Ovary (tissue), 9 donors: ENCODE measurements around the gene BATF. TPM values are rescaled to one million over a fixed set of nuclear protein-coding genes. Genes with fewer than 3 reads are reported as not detected.

Experiments
- DNase-seq, 5 donors: peaks; one replicate each; pipeline ENCODE4 v3.0.0-alpha.2; 2019 to 2020
- H3K27ac ChIP-seq, 2 donors: fragments of 200-600 bp; one replicate each; pipeline versions ENCODE4 v1.5.1 to v1.8.0; 2019 to 2022
- H3K27me3 ChIP-seq: fragments of 200-600 bp; one replicate; pipeline ENCODE4 v1.8.0; 2022
- H3K36me3 ChIP-seq: fragments of 200-600 bp; sonication (generic); one replicate; pipeline ENCODE4 v1.5.1; 2019
- H3K4me1 ChIP-seq: one replicate; pipeline ENCODE4 v1.8.1; 2013; ENCODE audit warnings: mild to moderate bottlenecking, moderate library complexity; ENCODE audit not compliant: insufficient read depth
- H3K4me3 ChIP-seq: fragments of 200-600 bp; sonication (generic); one replicate; pipeline ENCODE4 v1.5.1; 2017
- H3K9me3 ChIP-seq, 2 donors: fragments of 200-600 bp in 1 of 2; sonication (generic) in 1 of 2; one replicate each; pipeline versions ENCODE4 v1.5.1 to v1.8.1; 2013 to 2019; ENCODE audit warnings: mild to moderate bottlenecking in 1 of 2, moderate library complexity in 1 of 2
- EP300 ChIP-seq: sonication (generic); formaldehyde crosslinking; IDR thresholded peaks from one replicate; pipeline ENCODE4 v1.6.1; 2017; ENCODE audit warnings: antibody characterized with exemption
- POLR2A ChIP-seq: fragments of 450-650 bp; IDR thresholded peaks from one replicate; pipeline ENCODE4 v1.6.1; 2017; ENCODE audit warnings: antibody characterized with exemption, mild to moderate bottlenecking, moderate library complexity
- WGBS, 3 donors: extraction: QIAGEN DNeasy Blood & Tissue Kit in 1 of 3; methylation state at CpG; one replicate each; pipeline versions ENCODE4 v1.1.5 to v1.1.7; 2013 to 2017; 5-methylcytosine and 5-hydroxymethylcytosine counted together
- intact Hi-C, 4 donors: fragments of 100-400 bp; cut with DNase I; formaldehyde crosslinking; loops; one replicate each; pipeline versions ENCODE4 v1.11.0 to v1.15.1; 2022 to 2023
- polyA plus RNA-seq, 2 donors: library from polyadenylated mRNA; stranded (reverse); fragments of 200-250 nt in 1 of 2; fragments of 350-450 nt in 1 of 2; fragmentation: Illumina TruSeq in 1 of 2; extraction: RNeasy Lipid Tissue Mini Kit (QIAGEN cat#74804) in 1 of 2; gene quantifications; one replicate each; pipeline ENCODE4 v1.2.3, GENCODE V29; 2013 to 2014
- total RNA-seq, 7 donors: library from RNA; depleted of rRNA in 2 of 7; stranded (reverse); fragments of >200 nt in 2 of 7; fragmentation: NEBNext Ultra II Directional in 3 of 7; extraction: Animal tissue kit (Norgen Biotek cat#: 25700) in 3 of 7; gene quantifications; one replicate each; pipeline versions ENCODE4 v1.1.0 to v1.2.4, GENCODE V29; 2016 to 2023
- TF ChIP-seq, protein P1 (sequence below), 3 donors: fragments of 450-650 bp in 2 of 3; fragments of 200-600 bp in 1 of 3; IDR thresholded peaks; one replicate each; pipeline versions ENCODE4 v1.5.1 to v1.8.0; 2016 to 2022; ENCODE audit warnings: antibody characterized with exemption in 3 of 3, mild to moderate bottlenecking in 1 of 3
- donor health status: DM: no; HTN: no; CAD: no; lungs with moderate emphysema.
- donor health status: DM: no; HTN: no; CAD: no.
- donor health status: Bipolar disorder and iron deficiency.
- donor health status: DM: yes; HTN: yes; CAD: no.
- donor health status: DM: no; HTN: no; CAD: no.
- donor health status: DM: yes; HTN: yes; CAD: no.

Gene BATF
- total and polyA plus RNA-seq, 9 donors = 0.45 to 1.7 (median 0.69) TPM

DNA sequence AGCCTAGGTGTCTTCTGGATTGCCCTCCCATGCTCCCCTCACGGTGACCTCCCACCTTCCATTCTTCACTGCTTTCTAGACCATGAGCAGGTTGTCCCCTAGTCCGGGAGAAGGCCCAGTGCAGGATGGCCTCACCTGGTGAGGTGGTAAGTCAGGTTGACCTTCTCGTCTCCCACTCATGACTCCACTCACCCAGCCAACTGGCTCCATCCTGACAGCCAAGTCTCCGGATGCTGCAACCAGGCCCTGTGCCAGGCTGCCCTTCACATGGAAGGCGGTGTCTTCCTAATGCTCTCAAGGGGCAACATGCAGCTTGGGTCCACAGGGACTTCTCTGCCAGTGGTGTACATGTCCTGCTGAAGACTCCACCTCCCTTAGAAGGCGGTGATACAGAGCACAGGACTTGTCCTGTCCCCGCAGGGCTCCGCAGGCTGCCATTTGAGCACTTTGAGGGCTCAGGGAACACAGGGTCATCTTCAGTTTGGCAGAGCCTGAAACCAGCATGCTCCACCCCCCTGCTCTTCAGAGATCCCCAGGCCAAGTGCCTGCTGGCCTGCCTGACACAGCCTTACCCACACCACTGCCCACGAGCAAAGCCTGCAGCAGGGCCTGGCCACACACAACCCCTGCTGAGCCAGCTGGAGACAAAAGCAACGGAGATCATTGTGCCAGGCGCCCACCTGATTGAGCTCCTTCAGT is 25.4 kb downstream of the BATF start:
- Histone ChIP-seq H3K9me3 (no peaks in the 10 kb centered on the region), H3K36me3 (no peaks in the 10 kb centered on the region), H3K27me3 (no peaks in the 10 kb centered on the region), H3K4me1 (no peaks in the 10 kb centered on the region), H3K27ac (no peak overlapping the region), H3K4me3 (no peak overlapping the region)
- intact Hi-C loops = no loop called here
- no peak for DNase-seq
- WGBS, 3 donors = 89 to 90% (median 89%) methylated on average over 10 to 11 of the region's 11 CpGs
- no peak for TF ChIP-seq EP300
- no peak for TF ChIP-seq POLR2A
- TF ChIP-seq, protein P1, sequence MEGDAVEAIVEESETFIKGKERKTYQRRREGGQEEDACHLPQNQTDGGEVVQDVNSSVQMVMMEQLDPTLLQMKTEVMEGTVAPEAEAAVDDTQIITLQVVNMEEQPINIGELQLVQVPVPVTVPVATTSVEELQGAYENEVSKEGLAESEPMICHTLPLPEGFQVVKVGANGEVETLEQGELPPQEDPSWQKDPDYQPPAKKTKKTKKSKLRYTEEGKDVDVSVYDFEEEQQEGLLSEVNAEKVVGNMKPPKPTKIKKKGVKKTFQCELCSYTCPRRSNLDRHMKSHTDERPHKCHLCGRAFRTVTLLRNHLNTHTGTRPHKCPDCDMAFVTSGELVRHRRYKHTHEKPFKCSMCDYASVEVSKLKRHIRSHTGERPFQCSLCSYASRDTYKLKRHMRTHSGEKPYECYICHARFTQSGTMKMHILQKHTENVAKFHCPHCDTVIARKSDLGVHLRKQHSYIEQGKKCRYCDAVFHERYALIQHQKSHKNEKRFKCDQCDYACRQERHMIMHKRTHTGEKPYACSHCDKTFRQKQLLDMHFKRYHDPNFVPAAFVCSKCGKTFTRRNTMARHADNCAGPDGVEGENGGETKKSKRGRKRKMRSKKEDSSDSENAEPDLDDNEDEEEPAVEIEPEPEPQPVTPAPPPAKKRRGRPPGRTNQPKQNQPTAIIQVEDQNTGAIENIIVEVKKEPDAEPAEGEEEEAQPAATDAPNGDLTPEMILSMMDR (IDR thresholded peaks at IDR 0.05) = no peak

DNA sequence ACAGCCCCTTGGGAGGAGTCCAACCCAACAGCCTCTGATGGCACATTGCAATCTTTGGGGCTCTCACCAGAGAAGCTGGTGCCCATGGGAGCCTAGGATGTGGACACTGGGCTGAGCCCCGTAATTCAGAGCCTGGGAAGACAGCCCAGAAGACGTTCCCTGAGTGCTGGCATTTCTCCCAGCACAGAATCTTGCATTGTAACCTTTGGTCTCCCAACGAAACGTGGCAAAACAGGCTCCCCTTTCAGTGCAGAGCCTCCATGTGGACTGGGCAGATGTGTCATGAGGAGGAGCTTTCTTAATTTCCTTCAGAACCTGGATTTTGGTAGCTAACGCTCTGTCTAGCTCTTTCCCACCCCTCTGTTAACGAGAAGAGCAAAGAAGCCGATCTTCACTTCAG is 26.3 kb downstream of the BATF start:
- Histone ChIP-seq H3K4me1 (no peaks in the 10 kb centered on the region), H3K9me3 (no peaks in the 10 kb centered on the region), H3K4me3 (no peak overlapping the region), H3K27ac (no peak overlapping the region), H3K36me3 (no peaks in the 10 kb centered on the region), H3K27me3 (no peaks in the 10 kb centered on the region)
- intact Hi-C loops = no loop called here
- TF ChIP-seq EP300 (no peak), POLR2A (no peak)
- TF ChIP-seq, protein P1 (IDR thresholded peaks at IDR 0.05) = no peak
- DNase-seq = no peak
- WGBS, 3 donors = 28 to 47% (median 32%) methylated on average over 6 to 7 of the region's 7 CpGs

DNA sequence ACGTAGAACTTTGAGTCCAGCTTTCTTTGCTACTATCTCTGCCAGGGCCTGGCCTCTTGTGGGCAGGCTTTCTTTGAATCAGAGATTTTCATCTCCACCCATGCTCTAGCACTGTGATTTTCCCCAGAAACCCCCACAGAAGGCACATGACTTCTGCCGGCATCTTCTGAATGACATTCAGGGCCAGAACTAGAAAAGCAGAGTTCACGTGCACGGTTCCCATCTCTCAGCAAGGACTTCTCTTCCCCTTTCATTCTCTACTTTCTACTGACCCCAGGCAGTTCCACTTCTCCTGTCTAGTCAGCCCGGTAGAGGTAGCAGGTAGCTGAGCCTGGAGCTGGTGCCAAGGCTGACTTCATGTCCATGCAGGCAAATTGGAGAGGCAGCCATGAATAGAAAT is 26.9 kb downstream of the BATF start:
- 76 to 91% (median 82%) methylated on average over 5 of the region's 5 CpGs for WGBS, 3 donors
- H3K27me3 ChIP-seq = no peaks in the 10 kb centered on the region
- H3K36me3 ChIP-seq = no peaks in the 10 kb centered on the region
- H3K9me3 ChIP-seq = no peaks in the 10 kb centered on the region
- H3K27ac ChIP-seq = no peak overlapping the region
- DNase-seq = no peak
- H3K4me1 ChIP-seq = no peaks in the 10 kb centered on the region
- intact Hi-C loops = no loop called here
- H3K4me3 ChIP-seq = no peak overlapping the region
- no peak for TF ChIP-seq EP300
- TF ChIP-seq, protein P1 (IDR thresholded peaks at IDR 0.05) = no peak
- TF ChIP-seq POLR2A = no peak

DNA sequence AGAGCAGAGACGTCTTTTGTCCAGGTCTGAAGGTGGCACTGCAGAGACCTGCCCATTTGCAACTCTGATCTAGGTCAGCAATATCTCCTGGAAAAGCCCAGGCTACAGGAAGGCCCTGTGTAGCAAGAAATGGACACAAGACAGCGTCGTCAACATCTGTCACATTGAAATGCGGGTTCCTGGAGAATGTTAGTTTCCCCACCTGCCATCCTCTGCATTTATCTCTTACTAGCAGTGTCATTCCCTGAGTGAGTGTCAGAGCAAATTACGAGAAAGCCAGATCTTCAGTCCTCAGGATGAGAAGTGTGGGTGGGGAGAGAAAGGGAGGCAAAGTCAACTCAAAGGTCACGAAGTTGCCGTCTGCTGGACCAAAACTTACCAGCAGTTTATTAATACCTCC is 28.8 kb downstream of the BATF start:
- H3K27ac ChIP-seq = no peak overlapping the region
- H3K9me3 ChIP-seq = no peaks in the 10 kb centered on the region
- no peaks in the 10 kb centered on the region for H3K4me1 ChIP-seq
- H3K4me3 ChIP-seq = no peak overlapping the region
- intact Hi-C loops = no loop called here
- no peak for DNase-seq
- no peaks in the 10 kb centered on the region for H3K27me3 ChIP-seq
- no peaks in the 10 kb centered on the region for H3K36me3 ChIP-seq
- 79 to 89% (median 80%) methylated on average over 7 of the region's 7 CpGs for WGBS, 3 donors
- no peak for TF ChIP-seq POLR2A
- TF ChIP-seq, protein P1 (IDR thresholded peaks at IDR 0.05) = no peak
- no peak for TF ChIP-seq EP300
